Measurements from ENCODE around the gene TMC6. TPM values are rescaled to one million over a fixed set of nuclear protein-coding genes. Genes with fewer than 3 reads are reported as not detected.

The TMC6 gene
- total and polyA plus RNA-seq, 7 donors: 5.3 to 145 (median 10.5) TPM

- Histone ChIP-seq H3K27me3 (no peaks in the 10 kb centered on the region), H3K9me3 (no peaks in the 10 kb centered on the region), H3K27ac (no peak overlapping the region), H3K4me3 (no peak overlapping the region), H3K36me3 (no peaks in the 10 kb centered on the region), H3K4me1 (peaks cover 0 to 20% (median 17%) of the 10 kb centered on the region in 4 donors)
- WGBS, 2 donors: 92 to 94% methylated on average over 16 of the region's 16 CpGs
- intact Hi-C loops (cut with DNase I): no loop called here
- DNase-seq: no peak
- TF ChIP-seq POLR2A (IDR thresholded peaks at IDR 0.05) (no peak), EP300 (IDR thresholded peaks at IDR 0.05) (no peak), POLR2AphosphoS5 (IDR thresholded peaks at IDR 0.05) (no peak), CTCF (IDR thresholded peaks at IDR 0.05) (no peak)
Measured at GRCh38 chr17:78164748-78165607, 36.4 kb upstream of the TMC6 start.

GRCh38 chr17:78163881-78164747 is 35.6 kb upstream of the TMC6 start:
- Histone ChIP-seq H3K36me3 (no peaks in the 10 kb centered on the region), H3K9me3 (no peaks in the 10 kb centered on the region), H3K27me3 (no peaks in the 10 kb centered on the region), H3K4me1 (peaks cover 0 to 12% (median 10%) of the 10 kb centered on the region in 4 donors), H3K4me3 (no peak overlapping the region), H3K27ac (no peak overlapping the region)
- 63 to 75% methylated on average over 22 of the region's 22 CpGs for WGBS, 2 donors
- intact Hi-C loops (cut with DNase I): no loop called here
- no peak for DNase-seq
- TF ChIP-seq EP300 (IDR thresholded peaks at IDR 0.05) (no peak), POLR2AphosphoS5 (IDR thresholded peaks at IDR 0.05) (no peak), POLR2A (IDR thresholded peaks at IDR 0.05) (no peak), CTCF (IDR thresholded peaks at IDR 0.05) (no peak)

- WGBS, 2 donors: 63 to 66% methylated on average over 10 of the region's 10 CpGs
- no peaks in the 10 kb centered on the region for H3K9me3 ChIP-seq
- H3K27me3 ChIP-seq: no peaks in the 10 kb centered on the region
- intact Hi-C loops (cut with DNase I): no loop called here
- H3K4me1 ChIP-seq: no peaks in the 10 kb centered on the region
- TF ChIP-seq POLR2AphosphoS5 (IDR thresholded peaks at IDR 0.05): no peak
- TF ChIP-seq POLR2A (IDR thresholded peaks at IDR 0.05): no peak
- no peak for TF ChIP-seq CTCF (IDR thresholded peaks at IDR 0.05)
- no peak for DNase-seq
- no peak overlapping the region for H3K27ac ChIP-seq
- no peaks in the 10 kb centered on the region for H3K36me3 ChIP-seq
- no peak overlapping the region for H3K4me3 ChIP-seq
Measured at GRCh38 chr17:78159575-78160158, 31.1 kb upstream of the TMC6 start.

- no peaks in the 10 kb centered on the region for H3K9me3 ChIP-seq
- H3K36me3 ChIP-seq: no peaks in the 10 kb centered on the region
- no peak for DNase-seq
- H3K27ac ChIP-seq: no peak overlapping the region
- H3K4me3 ChIP-seq: no peak overlapping the region
- intact Hi-C loops (cut with DNase I): no loop called here
- TF ChIP-seq POLR2A (IDR thresholded peaks at IDR 0.05) (no peak), POLR2AphosphoS5 (IDR thresholded peaks at IDR 0.05) (no peak), EP300 (IDR thresholded peaks at IDR 0.05) (no peak), CTCF (IDR thresholded peaks at IDR 0.05) (no peak)
- no peaks in the 10 kb centered on the region for H3K27me3 ChIP-seq
- 64 to 67% methylated on average over 11 of the region's 11 CpGs for WGBS, 2 donors
- H3K4me1 ChIP-seq: no peaks in the 10 kb centered on the region
Measured at GRCh38 chr17:78154903-78155811, 26.6 kb upstream of the TMC6 start.

Data from sigmoid colon (tissue), 7 donors.